Measurements from ENCODE around the gene MEG3.

GRCh38 chr14:100834082-100834793, 8.3 kb downstream of the MEG3 start:
- TF ChIP-seq, protein P1, sequence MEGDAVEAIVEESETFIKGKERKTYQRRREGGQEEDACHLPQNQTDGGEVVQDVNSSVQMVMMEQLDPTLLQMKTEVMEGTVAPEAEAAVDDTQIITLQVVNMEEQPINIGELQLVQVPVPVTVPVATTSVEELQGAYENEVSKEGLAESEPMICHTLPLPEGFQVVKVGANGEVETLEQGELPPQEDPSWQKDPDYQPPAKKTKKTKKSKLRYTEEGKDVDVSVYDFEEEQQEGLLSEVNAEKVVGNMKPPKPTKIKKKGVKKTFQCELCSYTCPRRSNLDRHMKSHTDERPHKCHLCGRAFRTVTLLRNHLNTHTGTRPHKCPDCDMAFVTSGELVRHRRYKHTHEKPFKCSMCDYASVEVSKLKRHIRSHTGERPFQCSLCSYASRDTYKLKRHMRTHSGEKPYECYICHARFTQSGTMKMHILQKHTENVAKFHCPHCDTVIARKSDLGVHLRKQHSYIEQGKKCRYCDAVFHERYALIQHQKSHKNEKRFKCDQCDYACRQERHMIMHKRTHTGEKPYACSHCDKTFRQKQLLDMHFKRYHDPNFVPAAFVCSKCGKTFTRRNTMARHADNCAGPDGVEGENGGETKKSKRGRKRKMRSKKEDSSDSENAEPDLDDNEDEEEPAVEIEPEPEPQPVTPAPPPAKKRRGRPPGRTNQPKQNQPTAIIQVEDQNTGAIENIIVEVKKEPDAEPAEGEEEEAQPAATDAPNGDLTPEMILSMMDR (IDR thresholded peaks at IDR 0.05 in 2 of 3, conservative IDR thresholded peaks at IDR 0.05 in 1 of 3; ENCODE audit: insufficient read depth in 2 of 3, low read depth in 1 of 3, low read length in 3 of 3) = no peak
- TF ChIP-seq DDX20 (tag; IDR thresholded peaks at IDR 0.05; ENCODE audit: low read depth) (no peak), POLR2A (conservative IDR thresholded peaks at IDR 0.05) (no peak), MECOM (CRISPR knock-in tag; IDR thresholded peaks at IDR 0.05) (no peak), POLR2AphosphoS5 (IDR thresholded peaks at IDR 0.05; ENCODE audit: control insufficient read depth, insufficient read depth, low read depth, low read length) (no peak), ZFP1 (CRISPR knock-in tag; IDR thresholded peaks at IDR 0.05) (no peak), EP300 (IDR thresholded peaks at IDR 0.05; ENCODE audit: low read length) (no peak), ZNF551 (CRISPR knock-in tag; IDR thresholded peaks at IDR 0.05) (no peak)
- TF ChIP-seq, protein P2, sequence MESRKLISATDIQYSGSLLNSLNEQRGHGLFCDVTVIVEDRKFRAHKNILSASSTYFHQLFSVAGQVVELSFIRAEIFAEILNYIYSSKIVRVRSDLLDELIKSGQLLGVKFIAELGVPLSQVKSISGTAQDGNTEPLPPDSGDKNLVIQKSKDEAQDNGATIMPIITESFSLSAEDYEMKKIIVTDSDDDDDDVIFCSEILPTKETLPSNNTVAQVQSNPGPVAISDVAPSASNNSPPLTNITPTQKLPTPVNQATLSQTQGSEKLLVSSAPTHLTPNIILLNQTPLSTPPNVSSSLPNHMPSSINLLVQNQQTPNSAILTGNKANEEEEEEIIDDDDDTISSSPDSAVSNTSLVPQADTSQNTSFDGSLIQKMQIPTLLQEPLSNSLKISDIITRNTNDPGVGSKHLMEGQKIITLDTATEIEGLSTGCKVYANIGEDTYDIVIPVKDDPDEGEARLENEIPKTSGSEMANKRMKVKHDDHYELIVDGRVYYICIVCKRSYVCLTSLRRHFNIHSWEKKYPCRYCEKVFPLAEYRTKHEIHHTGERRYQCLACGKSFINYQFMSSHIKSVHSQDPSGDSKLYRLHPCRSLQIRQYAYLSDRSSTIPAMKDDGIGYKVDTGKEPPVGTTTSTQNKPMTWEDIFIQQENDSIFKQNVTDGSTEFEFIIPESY (CRISPR knock-in tag; IDR thresholded peaks at IDR 0.05) = no peak

All from K562 (cell line).